ENCODE results near the gene RELCH.

- TF ChIP-seq CTCF (IDR thresholded peaks at IDR 0.05) (no peak), ZFX (IDR thresholded peaks at IDR 0.05; ENCODE audit: borderline replicate concordance) (no peak)
Observed at GRCh38 chr18:62337336-62337735, 150.3 kb downstream of the RELCH start.

All from 22Rv1 (cell line).